Measurements from ENCODE around the gene PPP1R8. TPM values are rescaled to one million over a fixed set of nuclear protein-coding genes. Genes with fewer than 3 reads are reported as not detected.
A peak's percentile ranks its signal among the peaks of the same experiment; 100 is the strongest.

The PPP1R8 gene
- total RNA-seq, result 39.7 to 42.9 TPM (median 41.7 TPM) in 3 replicates
- long read RNA-seq, partial matches to known transcripts, result 0 of 3 reads
- long read RNA-seq, other reads (novel, unspliced or antisense), result 3 of 3 reads

GRCh38 chr1:27830621-27831440, at the start of gene PPP1R8:
TSS of gene PPP1R8 (plus strand) at chr1:27830782. CDS start at chr1:27830836, 54 bp downstream.
- Mint-ChIP-seq H3K4me3 (ENCODE audit: unreplicated experiment) (peak within 1 kb of the TSS; percentile 95), H3K36me3 (ENCODE audit: low read depth) (no peaks in the 10 kb centered on the region), H3K27me3 (ENCODE audit: low read depth) (no peaks in the 10 kb centered on the region), H3K4me1 (ENCODE audit: low read depth) (peaks cover 17% of the 10 kb centered on the region), H3K9me3 (ENCODE audit: low read depth) (no peaks in the 10 kb centered on the region), H3K27ac (ENCODE audit: unreplicated experiment) (peak within 1 kb of the TSS; percentile 98)
- TF ChIP-seq CTCF (IDR thresholded peaks at IDR 0.05), result no peak
- DNase-seq (ENCODE audit: low spot score), result peak; percentile 97

- no peaks in the 10 kb centered on the region for H3K9me3 Mint-ChIP-seq (ENCODE audit: low read depth)
Observed at GRCh38 chr1:27782950-27783349, 47.6 kb upstream of the PPP1R8 start.

GRCh38 chr1:27784700-27785099, 45.9 kb upstream of the PPP1R8 start:
- Mint-ChIP-seq H3K27me3 (ENCODE audit: low read depth) (no peaks in the 10 kb centered on the region), H3K4me3 (ENCODE audit: unreplicated experiment) (no peak overlapping the region), H3K4me1 (ENCODE audit: low read depth) (peaks cover 27% of the 10 kb centered on the region), H3K36me3 (ENCODE audit: low read depth) (no peaks in the 10 kb centered on the region), H3K9me3 (ENCODE audit: low read depth) (no peaks in the 10 kb centered on the region), H3K27ac (ENCODE audit: unreplicated experiment) (no peak overlapping the region)
- no peak for TF ChIP-seq CTCF (IDR thresholded peaks at IDR 0.05)
- DNase-seq (ENCODE audit: low spot score), result no peak

More at GRCh38 chr1:27782950-27783349, 47.6 kb upstream of the PPP1R8 start:
- Mint-ChIP-seq H3K27ac (ENCODE audit: unreplicated experiment) (no peak overlapping the region), H3K27me3 (ENCODE audit: low read depth) (no peaks in the 10 kb centered on the region), H3K36me3 (ENCODE audit: low read depth) (peaks cover 3% of the 10 kb centered on the region), H3K4me1 (ENCODE audit: low read depth) (peaks cover 13% of the 10 kb centered on the region), H3K4me3 (ENCODE audit: unreplicated experiment) (no peak overlapping the region)
- DNase-seq (ENCODE audit: low spot score), result no peak
- TF ChIP-seq CTCF (IDR thresholded peaks at IDR 0.05), result no peak

GRCh38 chr1:27785781-27786455, 44.7 kb upstream of the PPP1R8 start:
- H3K4me3 Mint-ChIP-seq (ENCODE audit: unreplicated experiment), result no peak overlapping the region
- H3K4me1 Mint-ChIP-seq (ENCODE audit: low read depth), result peaks cover 29% of the 10 kb centered on the region
- TF ChIP-seq CTCF (IDR thresholded peaks at IDR 0.05), result no peak
- H3K27me3 Mint-ChIP-seq (ENCODE audit: low read depth), result no peaks in the 10 kb centered on the region
- DNase-seq (ENCODE audit: low spot score), result no peak
- peak overlapping the region; percentile 82 for H3K27ac Mint-ChIP-seq (ENCODE audit: unreplicated experiment)
- H3K9me3 Mint-ChIP-seq (ENCODE audit: low read depth), result no peaks in the 10 kb centered on the region
- peaks cover 5% of the 10 kb centered on the region for H3K36me3 Mint-ChIP-seq (ENCODE audit: low read depth)

- peaks cover 5% of the 10 kb centered on the region for H3K36me3 Mint-ChIP-seq (ENCODE audit: low read depth)
- H3K4me3 Mint-ChIP-seq (ENCODE audit: unreplicated experiment), result no peak overlapping the region
- H3K27ac Mint-ChIP-seq (ENCODE audit: unreplicated experiment), result peak overlapping the region; percentile 42
- no peaks in the 10 kb centered on the region for H3K9me3 Mint-ChIP-seq (ENCODE audit: low read depth)
- peaks cover 29% of the 10 kb centered on the region for H3K4me1 Mint-ChIP-seq (ENCODE audit: low read depth)
- DNase-seq (ENCODE audit: low spot score), result no peak
- no peaks in the 10 kb centered on the region for H3K27me3 Mint-ChIP-seq (ENCODE audit: low read depth)
- no peak for TF ChIP-seq CTCF (IDR thresholded peaks at IDR 0.05)
Observed at GRCh38 chr1:27787895-27788294, 42.7 kb upstream of the PPP1R8 start.
